HepG2 (cell line): Measurements from ENCODE around the gene ZNF428. TPM values are rescaled to one million over a fixed set of nuclear protein-coding genes. Genes with fewer than 3 reads are reported as not detected.

Experiments
- HINFP ChIP-seq: sonication (generic); formaldehyde crosslinking; IDR thresholded peaks from 2 replicates; pipeline ENCODE4 v1.4.0; 2020; ENCODE audit warnings: low read depth, mild to moderate bottlenecking, missing genetic modification reagents
- HMG20A ChIP-seq: IDR thresholded peaks from 2 replicates; pipeline ENCODE4 v1.6.1; 2016; ENCODE audit warnings: borderline replicate concordance
- HNRNPLL ChIP-seq: fragments of 200-400 bp; formaldehyde crosslinking; IDR thresholded peaks from 2 replicates; pipeline ENCODE4 v1.6.1; 2017; ENCODE audit warnings: mild to moderate bottlenecking, low read depth, low read length; ENCODE audit not compliant: poor library complexity, severe bottlenecking
- MAZ ChIP-seq, 2 experiments: sonication (generic) in 1 of 2; formaldehyde crosslinking in 1 of 2; IDR thresholded peaks; 2 replicates each; pipeline versions ENCODE4 v1.5.0 to v1.6.1; 2012 to 2020; ENCODE audit warnings: low read depth in 2 of 2, mild to moderate bottlenecking in 2 of 2, borderline replicate concordance in 1 of 2, improper control_type of control experiment in 1 of 2, low read length in 1 of 2, missing genetic modification reagents in 1 of 2, moderate library complexity in 1 of 2
- PHF21A ChIP-seq: sonication (generic); formaldehyde crosslinking; IDR thresholded peaks from 2 replicates; pipeline ENCODE4 v1.5.0; 2020; ENCODE audit warnings: mild to moderate bottlenecking, missing genetic modification reagents
- POLR2G ChIP-seq: fragments of 200-400 bp; formaldehyde crosslinking; IDR thresholded peaks from 2 replicates; pipeline ENCODE4 v1.6.1; 2018; ENCODE audit warnings: mild to moderate bottlenecking, low read depth, low read length, moderate library complexity
- SP4 ChIP-seq: sonication (generic); formaldehyde crosslinking; IDR thresholded peaks from 2 replicates; pipeline ENCODE4 v1.8.1; 2023; ENCODE audit warnings: mild to moderate bottlenecking, missing genetic modification reagents
- TARDBP ChIP-seq: sonication (generic); formaldehyde crosslinking; IDR thresholded peaks from 2 replicates; pipeline ENCODE4 v1.8.0; 2022; ENCODE audit warnings: mild to moderate bottlenecking, missing genetic modification reagents
- TCF7L2 ChIP-seq: IDR thresholded peaks from 2 replicates; pipeline ENCODE4 v1.6.1; 2011; ENCODE audit warnings: mild to moderate bottlenecking, low read depth, low read length, moderate library complexity
- YEATS2 ChIP-seq: sonication (generic); formaldehyde crosslinking; IDR thresholded peaks from 2 replicates; pipeline ENCODE4 v1.4.0; 2020; ENCODE audit warnings: missing genetic modification reagents, borderline replicate concordance
- YEATS4 ChIP-seq: sonication (generic); formaldehyde crosslinking; IDR thresholded peaks from 2 replicates; pipeline ENCODE4 v1.4.0; 2020; ENCODE audit warnings: missing genetic modification reagents, borderline replicate concordance
- ZBTB46 ChIP-seq: sonication (generic); formaldehyde crosslinking; IDR thresholded peaks from 2 replicates; pipeline ENCODE4 v1.4.0; 2020; ENCODE audit warnings: mild to moderate bottlenecking, missing genetic modification reagents, borderline replicate concordance
- ZFP91 ChIP-seq: sonication (generic); formaldehyde crosslinking; IDR thresholded peaks from 2 replicates; pipeline ENCODE4 v1.9.0; 2022; ENCODE audit warnings: missing genetic modification reagents, mild to moderate bottlenecking, borderline replicate concordance
- ZNF510 ChIP-seq: sonication (generic); formaldehyde crosslinking; IDR thresholded peaks from 2 replicates; pipeline ENCODE4 v1.4.0; 2020; ENCODE audit warnings: low read depth, mild to moderate bottlenecking, missing genetic modification reagents
- polyA plus RNA-seq, 8 experiments: library from polyadenylated mRNA; depleted of rRNA in 3 of 8; stranded (reverse) in 7 of 8; unstranded in 1 of 8; fragments of >200 nt; fragmentation: Illumina TruSeq in 4 of 8; extraction: Trizol in 4 of 8; gene quantifications; 2 replicates each; pipeline versions ENCODE4 v1.2.1 to v1.2.3, GENCODE V29; 2011 to 2016; ENCODE audit warnings: low read depth in 4 of 8, missing spikeins in 1 of 8, mixed read lengths in 1 of 8; ENCODE audit not compliant: insufficient read depth in 1 of 8
- total RNA-seq, 5 experiments: library from RNA; depleted of rRNA; stranded (reverse); fragments of >200 nt; fragmentation: Illumina TruSeq; extraction: Trizol; gene quantifications; 2 replicates each; pipeline ENCODE4 v1.2.3, GENCODE V29; 2016; ENCODE audit warnings: low read depth in 1 of 5
- TF ChIP-seq, protein P1 (sequence below): sonication (generic); formaldehyde crosslinking; IDR thresholded peaks from 2 replicates; pipeline ENCODE4 v1.4.0; 2020; ENCODE audit warnings: missing genetic modification reagents
- TF ChIP-seq, protein P2 (sequence below): sonication (generic); formaldehyde crosslinking; IDR thresholded peaks from 2 replicates; pipeline ENCODE4 v1.4.0; 2020; ENCODE audit warnings: missing genetic modification reagents

Gene ZNF428
- total and polyA plus RNA-seq, 2 of the 13 experiments (the other 11 are each of a cell fraction or from before 2014, with no cell fraction given) = 10.4 to 26.9 TPM

- TF ChIP-seq HMG20A (no peak), MAZ (IDR thresholded peaks at IDR 0.05; ENCODE audit: borderline replicate concordance, low read depth, low read length) (peak; percentile 78; the same call in 1 of the 2 replicates), MAZ (CRISPR knock-in tag; IDR thresholded peaks at IDR 0.05; ENCODE audit: low read depth) (no peak), HNRNPLL (peak; percentile 71), HINFP (CRISPR knock-in tag) (no peak), ZFP91 (CRISPR knock-in tag) (peak; percentile 64; the same call in 1 of the 2 replicates), POLR2G (peak; percentile 72), ZNF510 (0 out of 2 replicates have a peak, but pooled peaks have one; percentile 53), PHF21A (CRISPR knock-in tag) (peak; percentile 27; the same call in 1 of the 2 replicates), TARDBP (CRISPR knock-in tag) (0 out of 2 replicates have a peak, but pooled peaks have one; percentile 15), SP4 (CRISPR knock-in tag) (peak; percentile 91), TCF7L2 (no peak), YEATS2 (CRISPR knock-in tag) (peak; percentile 30; the same call in 1 of the 2 replicates), YEATS4 (no peak), ZBTB46 (CRISPR knock-in tag) (no peak)
- TF ChIP-seq, protein P1, sequence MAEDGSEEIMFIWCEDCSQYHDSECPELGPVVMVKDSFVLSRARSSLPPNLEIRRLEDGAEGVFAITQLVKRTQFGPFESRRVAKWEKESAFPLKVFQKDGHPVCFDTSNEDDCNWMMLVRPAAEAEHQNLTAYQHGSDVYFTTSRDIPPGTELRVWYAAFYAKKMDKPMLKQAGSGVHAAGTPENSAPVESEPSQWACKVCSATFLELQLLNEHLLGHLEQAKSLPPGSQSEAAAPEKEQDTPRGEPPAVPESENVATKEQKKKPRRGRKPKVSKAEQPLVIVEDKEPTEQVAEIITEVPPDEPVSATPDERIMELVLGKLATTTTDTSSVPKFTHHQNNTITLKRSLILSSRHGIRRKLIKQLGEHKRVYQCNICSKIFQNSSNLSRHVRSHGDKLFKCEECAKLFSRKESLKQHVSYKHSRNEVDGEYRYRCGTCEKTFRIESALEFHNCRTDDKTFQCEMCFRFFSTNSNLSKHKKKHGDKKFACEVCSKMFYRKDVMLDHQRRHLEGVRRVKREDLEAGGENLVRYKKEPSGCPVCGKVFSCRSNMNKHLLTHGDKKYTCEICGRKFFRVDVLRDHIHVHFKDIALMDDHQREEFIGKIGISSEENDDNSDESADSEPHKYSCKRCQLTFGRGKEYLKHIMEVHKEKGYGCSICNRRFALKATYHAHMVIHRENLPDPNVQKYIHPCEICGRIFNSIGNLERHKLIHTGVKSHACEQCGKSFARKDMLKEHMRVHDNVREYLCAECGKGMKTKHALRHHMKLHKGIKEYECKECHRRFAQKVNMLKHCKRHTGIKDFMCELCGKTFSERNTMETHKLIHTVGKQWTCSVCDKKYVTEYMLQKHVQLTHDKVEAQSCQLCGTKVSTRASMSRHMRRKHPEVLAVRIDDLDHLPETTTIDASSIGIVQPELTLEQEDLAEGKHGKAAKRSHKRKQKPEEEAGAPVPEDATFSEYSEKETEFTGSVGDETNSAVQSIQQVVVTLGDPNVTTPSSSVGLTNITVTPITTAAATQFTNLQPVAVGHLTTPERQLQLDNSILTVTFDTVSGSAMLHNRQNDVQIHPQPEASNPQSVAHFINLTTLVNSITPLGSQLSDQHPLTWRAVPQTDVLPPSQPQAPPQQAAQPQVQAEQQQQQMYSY (CRISPR knock-in tag) = peak; percentile 31; the same call in 1 of the 2 replicates
- TF ChIP-seq, protein P2, sequence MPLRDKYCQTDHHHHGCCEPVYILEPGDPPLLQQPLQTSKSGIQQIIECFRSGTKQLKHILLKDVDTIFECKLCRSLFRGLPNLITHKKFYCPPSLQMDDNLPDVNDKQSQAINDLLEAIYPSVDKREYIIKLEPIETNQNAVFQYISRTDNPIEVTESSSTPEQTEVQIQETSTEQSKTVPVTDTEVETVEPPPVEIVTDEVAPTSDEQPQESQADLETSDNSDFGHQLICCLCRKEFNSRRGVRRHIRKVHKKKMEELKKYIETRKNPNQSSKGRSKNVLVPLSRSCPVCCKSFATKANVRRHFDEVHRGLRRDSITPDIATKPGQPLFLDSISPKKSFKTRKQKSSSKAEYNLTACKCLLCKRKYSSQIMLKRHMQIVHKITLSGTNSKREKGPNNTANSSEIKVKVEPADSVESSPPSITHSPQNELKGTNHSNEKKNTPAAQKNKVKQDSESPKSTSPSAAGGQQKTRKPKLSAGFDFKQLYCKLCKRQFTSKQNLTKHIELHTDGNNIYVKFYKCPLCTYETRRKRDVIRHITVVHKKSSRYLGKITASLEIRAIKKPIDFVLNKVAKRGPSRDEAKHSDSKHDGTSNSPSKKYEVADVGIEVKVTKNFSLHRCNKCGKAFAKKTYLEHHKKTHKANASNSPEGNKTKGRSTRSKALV (CRISPR knock-in tag) = 0 out of 2 replicates have a peak, but pooled peaks have one; percentile 27
Measured at GRCh38 chr19:43668406-43669109, 49.1 kb upstream of the ZNF428 start (continued).
